Keratinocyte (primary cell): Measurements from ENCODE around the gene DPP10. TPM values are rescaled to one million over a fixed set of nuclear protein-coding genes. Genes with fewer than 3 reads are reported as not detected.

Source experiments
- DNase-seq: peaks from one replicate; pipeline ENCODE4 v3.0.0-alpha.2; 2011; ENCODE audit warnings: low read depth, missing footprints, low spot score
- FAIRE-seq: peaks from 2 replicates; lab custom pipeline; 2011; peaks lifted over from hg19 to GRCh38; lab: Jason Lieb, UNC
- H2AFZ ChIP-seq: 2 replicates; pipeline ENCODE4 v1.6.0; 2012; ENCODE audit warnings: low read length, control low read depth, inconsistent platforms; ENCODE audit not compliant: control insufficient read depth
- H3K27ac ChIP-seq: 2 replicates; pipeline ENCODE4 v1.5.1; 2011; ENCODE audit warnings: low read length; ENCODE audit not compliant: control insufficient read depth, insufficient read depth
- H3K27me3 ChIP-seq: 3 replicates; pipeline ENCODE4 v1.6.0; 2011; ENCODE audit warnings: low read length; ENCODE audit not compliant: control insufficient read depth, insufficient read depth; ENCODE audit errors: extremely low read depth
- H3K36me3 ChIP-seq, 2 experiments: 2 replicates in 1 of 2; 3 replicates in 1 of 2; pipeline ENCODE4 v1.5.1; 2011; ENCODE audit warnings: low read length in 2 of 2, mild to moderate bottlenecking in 1 of 2; ENCODE audit not compliant: control insufficient read depth in 2 of 2, insufficient read depth in 2 of 2; ENCODE audit errors: extremely low read depth in 1 of 2
- H3K4me1 ChIP-seq: 3 replicates; pipeline ENCODE4 v1.5.1; 2011; ENCODE audit warnings: low read length; ENCODE audit not compliant: control insufficient read depth, insufficient read depth; ENCODE audit errors: extremely low read depth
- H3K4me2 ChIP-seq: 3 replicates; pipeline ENCODE4 v1.6.0; 2011; ENCODE audit warnings: low read depth, low read length; ENCODE audit not compliant: control insufficient read depth, insufficient read depth; ENCODE audit errors: extremely low read depth
- H3K4me3 ChIP-seq, 3 experiments: fragments of 200-600 bp in 1 of 3; sonication (generic) in 1 of 3; 2 replicates in 2 of 3; 3 replicates in 1 of 3; pipeline ENCODE4 v1.5.1; 2011 to 2016; ENCODE audit warnings: low read length in 3 of 3, mild to moderate bottlenecking in 3 of 3, control low read depth in 2 of 3, inconsistent platforms in 1 of 3, low read depth in 1 of 3, mixed read lengths in 1 of 3, mixed run types in 1 of 3, moderate library complexity in 1 of 3; ENCODE audit not compliant: control insufficient read depth in 2 of 3, insufficient read depth in 2 of 3; ENCODE audit errors: extremely low read depth in 1 of 3
- H3K79me2 ChIP-seq: 2 replicates; pipeline ENCODE4 v1.6.0; 2012; ENCODE audit warnings: low read length; ENCODE audit not compliant: control insufficient read depth, insufficient read depth
- H3K9ac ChIP-seq: 3 replicates; pipeline ENCODE4 v1.6.0; 2011; ENCODE audit warnings: low read length; ENCODE audit not compliant: control insufficient read depth, insufficient read depth; ENCODE audit errors: extremely low read depth
- H3K9me1 ChIP-seq: 3 replicates; pipeline ENCODE4 v1.6.0; 2011; ENCODE audit warnings: low read length; ENCODE audit not compliant: control insufficient read depth, insufficient read depth; ENCODE audit errors: extremely low read depth
- H3K9me3 ChIP-seq: 2 replicates; pipeline ENCODE4 v1.5.1; 2012; ENCODE audit warnings: low read depth, low read length; ENCODE audit not compliant: control insufficient read depth
- H4K20me1 ChIP-seq: 3 replicates; pipeline ENCODE4 v1.6.0; 2011; ENCODE audit warnings: low read length; ENCODE audit not compliant: control insufficient read depth, insufficient read depth; ENCODE audit errors: extremely low read depth
- CTCF ChIP-seq, 3 experiments: IDR thresholded peaks in 1 of 3; conservative IDR thresholded peaks in 1 of 3; optimal IDR thresholded peaks in 1 of 3; 2 replicates in 2 of 3; 3 replicates in 1 of 3; pipeline versions ENCODE3 to v1.5.1; 2011; ENCODE audit warnings: low read length in 3 of 3, mild to moderate bottlenecking in 3 of 3, moderate library complexity in 2 of 3, control low read depth in 1 of 3, inconsistent platforms in 1 of 3; ENCODE audit not compliant: insufficient read depth in 2 of 3; ENCODE audit errors: extremely low read depth in 1 of 3
- EZH2 ChIP-seq: IDR thresholded peaks from one replicate; pipeline ENCODE4 v1.6.1; 2012; ENCODE audit warnings: inconsistent platforms, mild to moderate bottlenecking, low read length, moderate library complexity
- dilution Hi-C: fragments of 300-500 bp; cut with MboI; formaldehyde crosslinking; loops from one replicate; pipeline ENCODE4 v1.7.0; 2020; ENCODE audit warnings: low sequenced_read_pairs; ENCODE audit not compliant: extremely low pct_ligation_motif_present
- polyA plus RNA-seq, 5 experiments: library from polyadenylated mRNA; depleted of rRNA in 3 of 5; stranded (reverse) in 3 of 5; stranded (forward) in 1 of 5; unstranded in 1 of 5; fragments of >200 nt; gene quantifications; 1 replicate in 1 of 5; 2 replicates in 3 of 5; 3 replicates in 1 of 5; pipeline versions ENCODE4 v1.2.1 to v1.2.3, GENCODE V29; 2011 to 2012; ENCODE audit warnings: missing spikeins in 2 of 5, low read depth in 1 of 5, low replicate concordance in 1 of 5

Gene DPP10
- polyA plus RNA-seq, 1 donor (not counting 4 experiments of a cell fraction or from before 2014, with no cell fraction given), result not detected

DNA sequence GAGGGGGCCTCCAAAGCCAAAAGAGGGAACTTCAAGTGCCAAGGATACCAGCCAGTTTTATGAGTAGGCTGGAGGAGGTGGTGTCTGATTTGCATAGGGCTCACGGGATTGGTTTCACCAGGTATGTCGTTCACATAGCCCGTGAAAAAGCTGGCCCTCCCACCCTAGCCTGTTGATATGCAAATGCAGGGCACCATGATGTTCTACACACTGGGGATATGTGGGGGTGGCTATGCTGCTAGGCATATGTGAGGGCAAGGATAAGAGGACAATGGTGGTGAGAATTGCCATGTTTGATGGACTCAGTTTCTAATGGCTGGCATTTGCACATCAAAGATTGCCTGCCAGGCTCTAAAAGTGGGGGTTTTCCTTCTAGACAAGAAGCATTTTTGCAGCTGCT is 378.6 kb downstream of the DPP10 start:
- Histone ChIP-seq H3K9me3 (no peaks in the 10 kb centered on the region), H4K20me1 (no peaks in the 10 kb centered on the region), H3K27me3 (no peaks in the 10 kb centered on the region), H3K4me3 (no peak overlapping the region), H3K79me2 (no peaks in the 10 kb centered on the region), H3K27ac (no peak overlapping the region), H3K4me2 (no peak overlapping the region), H2AFZ (no peak overlapping the region), H3K36me3 (no peaks in the 10 kb centered on the region), H3K4me1 (no peaks in the 10 kb centered on the region), H3K9ac (no peak overlapping the region), H3K9me1 (no peaks in the 10 kb centered on the region)
- dilution Hi-C loops, result no loop called here
- TF ChIP-seq CTCF (optimal IDR thresholded peaks at IDR 0.05 in 1 of 3, IDR thresholded peaks at IDR 0.05 in 1 of 3, conservative IDR thresholded peaks at IDR 0.05 in 1 of 3; ENCODE audit: extremely low read depth in 1 of 3, insufficient read depth in 2 of 3, low read length in 3 of 3), result no peak
- TF ChIP-seq EZH2, result no peak
- no peak for DNase-seq
- no peak for FAIRE-seq

DNA sequence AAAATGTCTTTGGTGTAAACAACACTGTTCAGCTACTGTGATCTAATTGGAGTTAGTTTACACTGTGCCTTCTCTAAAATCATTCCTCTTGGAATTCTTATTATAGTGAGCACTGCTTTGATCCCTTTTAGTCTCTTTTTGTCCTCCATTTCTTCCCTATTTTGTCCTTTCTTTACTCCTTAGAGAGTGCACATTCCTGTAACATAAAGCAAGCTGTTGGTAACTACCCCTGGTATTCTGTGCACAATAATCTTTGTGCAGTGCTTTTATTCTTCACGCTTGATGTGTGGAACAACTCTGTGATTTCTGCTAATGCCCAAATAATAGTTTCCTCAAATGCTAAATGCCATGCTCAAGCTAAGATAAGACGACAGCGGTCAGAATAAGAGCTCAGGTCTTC is 401.5 kb downstream of the DPP10 start:
- dilution Hi-C loops, result no loop called here

More for the DNA sequence above, 401.5 kb downstream of the DPP10 start:
- H3K9me1 ChIP-seq, result no peaks in the 10 kb centered on the region
- H3K9me3 ChIP-seq, result no peaks in the 10 kb centered on the region
- no peak overlapping the region for H3K4me2 ChIP-seq
- H3K27me3 ChIP-seq, result no peaks in the 10 kb centered on the region
- no peaks in the 10 kb centered on the region for H3K4me1 ChIP-seq
- no peaks in the 10 kb centered on the region for H4K20me1 ChIP-seq
- no peak for FAIRE-seq
- H3K36me3 ChIP-seq, result no peaks in the 10 kb centered on the region
- no peak overlapping the region for H3K9ac ChIP-seq
- TF ChIP-seq CTCF (optimal IDR thresholded peaks at IDR 0.05 in 1 of 3, IDR thresholded peaks at IDR 0.05 in 1 of 3, conservative IDR thresholded peaks at IDR 0.05 in 1 of 3; ENCODE audit: extremely low read depth in 1 of 3, insufficient read depth in 2 of 3, low read length in 3 of 3) (no peak), EZH2 (no peak)
- no peak overlapping the region for H3K4me3 ChIP-seq
- H3K27ac ChIP-seq, result no peak overlapping the region
- no peak overlapping the region for H2AFZ ChIP-seq
- no peak for DNase-seq
- H3K79me2 ChIP-seq, result no peaks in the 10 kb centered on the region
